WERI-Rb-1 (cell line): ENCODE results near the gene ZNF319.

Source experiments
- DNase-seq: peaks from one replicate; pipeline ENCODE4 v3.0.0-alpha.2; 2020
- H3K27ac ChIP-seq: fragments of 250-450 bp; sonication (Bioruptor Pico); 2 replicates; pipeline ENCODE4 v1.5.1; 2020; ENCODE audit warnings: mild to moderate bottlenecking, moderate library complexity
- H3K27me3 ChIP-seq: fragments of 250-450 bp; sonication (Bioruptor Pico); 2 replicates; pipeline ENCODE4 v1.5.1; 2021; ENCODE audit warnings: mild to moderate bottlenecking, low read depth, moderate library complexity; ENCODE audit not compliant: insufficient read depth, severe bottlenecking
- H3K36me3 ChIP-seq: fragments of 250-450 bp; sonication (Bioruptor Pico); 2 replicates; pipeline ENCODE4 v1.5.1; 2020; ENCODE audit warnings: mild to moderate bottlenecking, moderate library complexity
- H3K4me3 ChIP-seq: 2 replicates; pipeline ENCODE4 v1.5.1; 2011; ENCODE audit warnings: low read depth, mild to moderate bottlenecking, control low read depth, low read length
- H3K9me3 ChIP-seq: fragments of 250-450 bp; sonication (Bioruptor Pico); 2 replicates; pipeline ENCODE4 v1.5.1; 2021; ENCODE audit warnings: mild to moderate bottlenecking, moderate library complexity; ENCODE audit not compliant: severe bottlenecking
- CTCF ChIP-seq: IDR thresholded peaks from 2 replicates; pipeline ENCODE4 v1.5.1; 2011; ENCODE audit warnings: low read depth, mild to moderate bottlenecking, control low read depth, inconsistent platforms, low read length

ZNF319 gene

GRCh38 chr16:58042001-58042885 is 41.8 kb upstream of the ZNF319 start:
- DNase-seq = no peak
- no peak for TF ChIP-seq CTCF

GRCh38 chr16:58041628-58041955 is 41.1 kb upstream of the ZNF319 start:
- H3K27ac ChIP-seq = no peak overlapping the region
- H3K4me3 ChIP-seq = no peak overlapping the region
- no peaks in the 10 kb centered on the region for H3K9me3 ChIP-seq
- no peak for DNase-seq
- no peaks in the 10 kb centered on the region for H3K27me3 ChIP-seq
- no peak for TF ChIP-seq CTCF
- no peaks in the 10 kb centered on the region; the same call in 1 of the 2 replicates for H3K36me3 ChIP-seq

More at GRCh38 chr16:58042001-58042885, 41.8 kb upstream of the ZNF319 start:
- no peaks in the 10 kb centered on the region; the same call in 1 of the 2 replicates for H3K36me3 ChIP-seq
- no peaks in the 10 kb centered on the region for H3K9me3 ChIP-seq
- H3K27me3 ChIP-seq = no peaks in the 10 kb centered on the region
- no peak overlapping the region for H3K27ac ChIP-seq
- H3K4me3 ChIP-seq = no peak overlapping the region

- TF ChIP-seq CTCF = no peak
- no peaks in the 10 kb centered on the region; the same call in 1 of the 2 replicates for H3K36me3 ChIP-seq
- no peak overlapping the region for H3K27ac ChIP-seq
- H3K27me3 ChIP-seq = no peaks in the 10 kb centered on the region
- DNase-seq = no peak
- H3K9me3 ChIP-seq = no peaks in the 10 kb centered on the region
- no peak overlapping the region for H3K4me3 ChIP-seq
Measured at GRCh38 chr16:58040945-58041627, 40.6 kb upstream of the ZNF319 start.

GRCh38 chr16:58040496-58040846 is 40.0 kb upstream of the ZNF319 start:
- Histone ChIP-seq H3K4me3 (no peak overlapping the region), H3K36me3 (no peaks in the 10 kb centered on the region; the same call in 1 of the 2 replicates), H3K9me3 (no peaks in the 10 kb centered on the region), H3K27ac (no peak overlapping the region), H3K27me3 (no peaks in the 10 kb centered on the region)
- DNase-seq = no peak
- TF ChIP-seq CTCF = no peak

- no peak overlapping the region for H3K4me3 ChIP-seq
- H3K27ac ChIP-seq = no peak overlapping the region
- no peak for DNase-seq
- H3K9me3 ChIP-seq = no peaks in the 10 kb centered on the region
- TF ChIP-seq CTCF = no peak
- no peaks in the 10 kb centered on the region for H3K27me3 ChIP-seq
- no peaks in the 10 kb centered on the region; the same call in 1 of the 2 replicates for H3K36me3 ChIP-seq
Measured at GRCh38 chr16:58039829-58040495, 39.5 kb upstream of the ZNF319 start.
